PC-3 (cell line): ENCODE measurements around the gene MIB1. TPM values are rescaled to one million over a fixed set of nuclear protein-coding genes. Genes with fewer than 3 reads are reported as not detected.

Experiments
- ATAC-seq: fragments of 200-7000 bp; cut with Tn5 transposase; 2 replicates; pipeline ENCODE4 v1.9.1; 2020; ENCODE audit warnings: mild to moderate bottlenecking, moderate library complexity
- BruUV-seq: library from RNA; stranded (reverse); fragments of 400-500 nt; replicated peaks from 2 replicates; lab custom pipeline; 2021; lab: Mats Ljungman, UMichigan
- CTCF ChIA-PET: fragments of 300-600 bp; sonication (Branson Sonifier 250); formaldehyde crosslinking; loops from one replicate; lab custom pipeline; 2022; ENCODE audit warnings: antibody characterized with exemption; lab: Charles Lee
- POLR2A ChIA-PET: fragments of 300-600 bp; sonication (Branson Sonifier 250); formaldehyde crosslinking; loops from one replicate; lab custom pipeline; 2022; ENCODE audit warnings: antibody characterized with exemption; ENCODE audit not compliant: unreplicated experiment; lab: Charles Lee
- DNase-seq: peaks from one replicate; pipeline ENCODE4 v3.0.0-alpha.2; 2015
- H2AFZ ChIP-seq: fragments of 300-600 bp; sonication (generic); 2 replicates; pipeline ENCODE4 v1.6.0; 2016; ENCODE audit warnings: antibody characterized with exemption, low read length
- H3F3A ChIP-seq: fragments of 300-600 bp; sonication (generic); one replicate; pipeline ENCODE4 v1.6.0; 2017; ENCODE audit warnings: antibody characterized with exemption, low read length, control low read depth, mild to moderate bottlenecking; ENCODE audit not compliant: unreplicated experiment
- H3K27ac ChIP-seq: fragments of 300-600 bp; sonication (generic); 2 replicates; pipeline ENCODE4 v1.5.1; 2016; ENCODE audit warnings: mild to moderate bottlenecking, low read length
- H3K27me3 ChIP-seq: fragments of 300-600 bp; sonication (generic); 2 replicates; pipeline ENCODE4 v1.6.1; 2016; ENCODE audit warnings: low read length, mixed read lengths
- H3K36me3 ChIP-seq: fragments of 300-600 bp; sonication (generic); 2 replicates; pipeline ENCODE4 v1.6.1; 2016; ENCODE audit warnings: low read depth, mixed run types, low read length, mixed read lengths
- H3K4me1 ChIP-seq: fragments of 300-600 bp; sonication (generic); 2 replicates; pipeline ENCODE4 v1.5.1; 2016; ENCODE audit warnings: low read length; ENCODE audit not compliant: insufficient read depth
- H3K4me2 ChIP-seq: fragments of 300-600 bp; sonication (generic); 2 replicates; pipeline ENCODE4 v1.6.0; 2016; ENCODE audit warnings: low read length
- H3K4me3 ChIP-seq: fragments of 300-600 bp; sonication (generic); 2 replicates; pipeline ENCODE4 v1.5.1; 2016; ENCODE audit warnings: mild to moderate bottlenecking, low read length, mixed read lengths
- H3K79me2 ChIP-seq: fragments of 300-600 bp; sonication (generic); 2 replicates; pipeline ENCODE4 v1.6.1; 2017; ENCODE audit warnings: low read length, mixed read lengths
- H3K9ac ChIP-seq: fragments of 300-600 bp; sonication (generic); 2 replicates; pipeline ENCODE4 v1.6.0; 2016; ENCODE audit warnings: mild to moderate bottlenecking, low read length
- H3K9me2 ChIP-seq: fragments of 300-600 bp; sonication (generic); replicated peaks from 2 replicates; pipeline ENCODE4 v1.6.1; 2016; ENCODE audit warnings: mixed run types, low read length, mixed read lengths
- H3K9me3 ChIP-seq: fragments of 300-600 bp; sonication (generic); 2 replicates; pipeline ENCODE4 v1.6.1; 2016; ENCODE audit warnings: low read length, mixed read lengths
- H4K20me1 ChIP-seq: fragments of 300-600 bp; sonication (generic); 2 replicates; pipeline ENCODE4 v1.6.1; 2016; ENCODE audit warnings: low read length, mixed read lengths
- CTCF ChIP-seq: fragments of 300-600 bp; sonication (generic); conservative IDR thresholded peaks from 2 replicates; pipeline ENCODE4 v1.5.1; 2017; ENCODE audit warnings: antibody characterized with exemption, low read depth, mild to moderate bottlenecking, low read length
- EZH2 ChIP-seq: fragments of 300-600 bp; sonication (generic); IDR thresholded peaks from one replicate; pipeline ENCODE4 v1.6.1; 2017; ENCODE audit warnings: antibody characterized with exemption, mild to moderate bottlenecking, low read length; ENCODE audit not compliant: unreplicated experiment
- EZH2phosphoT487 ChIP-seq: fragments of 300-600 bp; sonication (generic); IDR thresholded peaks from 2 replicates; pipeline ENCODE4 v1.6.1; 2018; ENCODE audit warnings: mild to moderate bottlenecking, antibody characterized with exemption, low read length, borderline replicate concordance
- intact Hi-C: fragments of 100-400 bp; cut with micrococcal nuclease; formaldehyde crosslinking; loops from 2 replicates; pipeline ENCODE4 v1.9.0; 2023
- total RNA-seq: library from RNA; depleted of rRNA; stranded (reverse); fragments of >200 nt; gene quantifications from 2 replicates; pipeline ENCODE4 v1.2.3, GENCODE V29; 2014

Gene MIB1
- total RNA-seq, 1 experiment from 2014 or later, result 25.1 TPM

GRCh38 chr18:21908711-21909110 lies 168.1 kb downstream of the MIB1 start:
- no peaks in the 10 kb centered on the region for H3K27me3 ChIP-seq
- no peaks in the 10 kb centered on the region for H3K4me1 ChIP-seq
- POLR2A ChIA-PET, result no interaction called here
- H3K9ac ChIP-seq, result no peak overlapping the region
- H3K4me2 ChIP-seq, result no peak overlapping the region
- H3K4me3 ChIP-seq, result no peak overlapping the region
- no peaks in the 10 kb centered on the region for H3K9me3 ChIP-seq
- intact Hi-C loops, result no loop called here
- CTCF ChIA-PET, result no interaction called here
- no peaks in the 10 kb centered on the region for H3K9me2 ChIP-seq
- H3F3A ChIP-seq, result no peaks in the 10 kb centered on the region
- H3K79me2 ChIP-seq, result no peaks in the 10 kb centered on the region
- no peak overlapping the region for H2AFZ ChIP-seq
- ATAC-seq (no peak), DNase-seq (no peak)
- no peaks in the 10 kb centered on the region for H3K36me3 ChIP-seq
- no peak for TF ChIP-seq EZH2
- no peak for TF ChIP-seq CTCF
- no peak for TF ChIP-seq EZH2phosphoT487
- no peak overlapping the region for H3K27ac ChIP-seq
- no TSS peak for BruUV-seq
- no peaks in the 10 kb centered on the region for H4K20me1 ChIP-seq

- Histone ChIP-seq H3F3A (no peaks in the 10 kb centered on the region), H3K79me2 (no peaks in the 10 kb centered on the region), H3K9me3 (no peaks in the 10 kb centered on the region), H3K4me3 (no peak overlapping the region), H3K36me3 (no peaks in the 10 kb centered on the region), H3K27me3 (no peaks in the 10 kb centered on the region), H2AFZ (no peak overlapping the region), H3K9me2 (no peaks in the 10 kb centered on the region), H3K4me2 (no peak overlapping the region), H3K27ac (no peak overlapping the region), H4K20me1 (no peaks in the 10 kb centered on the region), H3K9ac (no peak overlapping the region), H3K4me1 (no peaks in the 10 kb centered on the region)
- no peak for DNase-seq
- no peak for ATAC-seq
- no TSS peak for BruUV-seq
- TF ChIP-seq CTCF (no peak), EZH2 (no peak), EZH2phosphoT487 (no peak)
- CTCF ChIA-PET, result no interaction called here
- POLR2A ChIA-PET, result no interaction called here
- intact Hi-C loops, result loop anchor here (5.0 to 10.0 kb wide), 2 partner anchors 256 to 464 kb away; partner anchors contain the start of gene GATA6
Measured at GRCh38 chr18:21910906-21911305, 170.3 kb downstream of the MIB1 start.

GRCh38 chr18:21911551-21911950 lies 171.0 kb downstream of the MIB1 start:
- H3K4me2 ChIP-seq, result no peak overlapping the region
- intact Hi-C loops, result loop anchor here (5.0 to 10.0 kb wide), 2 partner anchors 256 to 463 kb away; partner anchors contain the start of gene GATA6
- H3K27me3 ChIP-seq, result no peaks in the 10 kb centered on the region
- H3K27ac ChIP-seq, result no peak overlapping the region
- no TSS peak for BruUV-seq
- DNase-seq, result no peak
- CTCF ChIA-PET, result no interaction called here
- H2AFZ ChIP-seq, result no peak overlapping the region
- no peak overlapping the region for H3K9ac ChIP-seq
- no peaks in the 10 kb centered on the region for H3K9me3 ChIP-seq
- no peaks in the 10 kb centered on the region for H3K36me3 ChIP-seq
- ATAC-seq, result no peak
- H3K4me1 ChIP-seq, result no peaks in the 10 kb centered on the region
- H4K20me1 ChIP-seq, result no peaks in the 10 kb centered on the region
- TF ChIP-seq EZH2 (no peak), CTCF (no peak), EZH2phosphoT487 (no peak)
- POLR2A ChIA-PET, result no interaction called here
- no peaks in the 10 kb centered on the region for H3K9me2 ChIP-seq
- H3F3A ChIP-seq, result no peaks in the 10 kb centered on the region
- H3K79me2 ChIP-seq, result no peaks in the 10 kb centered on the region
- H3K4me3 ChIP-seq, result no peak overlapping the region
